Loucy (cell line): ENCODE measurements around the gene LPP.

Source experiments
- CTCF ChIP-seq: fragments of 200-600 bp; sonication (generic); conservative IDR thresholded peaks from 2 replicates; pipeline ENCODE4 v1.5.1; 2014; ENCODE audit warnings: mild to moderate bottlenecking, antibody characterized with exemption, low read length
- EZH2phosphoT487 ChIP-seq: fragments of 200-600 bp; IDR thresholded peaks from 2 replicates; pipeline ENCODE4 v1.6.1; 2018; ENCODE audit warnings: antibody characterized with exemption, mild to moderate bottlenecking, moderate library complexity, borderline replicate concordance

- no peak for TF ChIP-seq CTCF
- no peak for TF ChIP-seq EZH2phosphoT487
These were observed 764.1 kb downstream of the LPP start for GRCh38 chr3:188918093-188918492.
